HCT116 (cell line): ENCODE measurements around the gene ERC2. TPM values are rescaled to one million over a fixed set of nuclear protein-coding genes. Genes with fewer than 3 reads are reported as not detected.

Source experiments
- ATAC-seq: fragments of 200-7000 bp; cut with Tn5 transposase; 2 replicates; pipeline ENCODE4 v1.9.1; 2020; ENCODE audit warnings: mild to moderate bottlenecking, moderate library complexity
- BruUV-seq: library from RNA; stranded (reverse); fragments of 400-500 nt; replicated peaks from 2 replicates; lab custom pipeline; 2021; lab: Mats Ljungman, UMichigan
- CTCF ChIA-PET: fragments of 300-600 bp; sonication (Branson Sonifier 250); formaldehyde crosslinking; loops from one replicate; lab custom pipeline; 2021; ENCODE audit warnings: antibody characterized with exemption; lab: Charles Lee
- POLR2A ChIA-PET: fragments of 300-600, 350-600 bp; sonication (Branson Sonifier 250); formaldehyde crosslinking; loops from one replicate; lab custom pipeline; 2021; ENCODE audit warnings: antibody characterized with exemption; lab: Charles Lee
- RAD21 ChIA-PET, 2 experiments: fragments of 300-600 bp; sonication (Branson Sonifier 250); formaldehyde crosslinking; loops; one replicate each; lab custom pipeline; 2023; ENCODE audit warnings: low total read pairs in 2 of 2; ENCODE audit not compliant: uncharacterized antibody in 2 of 2, unreplicated experiment in 2 of 2, low non-redundant PET in 1 of 2; lab: Charles Lee
- DNase-seq: peaks from one replicate; pipeline ENCODE4 v3.0.0-alpha.2; 2010; ENCODE audit warnings: low read depth, low spot score
- H2AFZ ChIP-seq: fragments of 200-600 bp; shearing (Covaris generic), sonication (generic); 2 replicates; pipeline ENCODE4 v1.6.1; 2017; ENCODE audit warnings: low read depth, mixed run types, mixed read lengths, antibody characterized with exemption, low read length; ENCODE audit not compliant: poor library complexity, severe bottlenecking
- H3K27ac ChIP-seq: 2 replicates; pipeline ENCODE4 v1.5.1; 2012; ENCODE audit warnings: low read depth, low read length
- H3K27me3 ChIP-seq: fragments of 200-600 bp; sonication (generic); 2 replicates; pipeline ENCODE4 v1.6.1; 2016; ENCODE audit warnings: mixed run types, low read length, mixed read lengths; ENCODE audit not compliant: insufficient read depth
- H3K36me3 ChIP-seq, 2 experiments: fragments of 200-500 bp in 1 of 2; fragments of 200-600 bp in 1 of 2; sonication (Bioruptor generic) in 1 of 2; sonication (generic) in 1 of 2; 2 replicates each; pipeline versions ENCODE4 v1.5.1 to v1.6.1; 2014 to 2016; ENCODE audit warnings: low read length in 2 of 2, inconsistent platforms in 1 of 2, mixed read lengths in 1 of 2, mixed run types in 1 of 2; ENCODE audit not compliant: insufficient read depth in 2 of 2, control insufficient read depth in 1 of 2
- H3K4me1 ChIP-seq, 2 experiments: fragments of 200-600 bp in 1 of 2; sonication (generic) in 1 of 2; 2 replicates each; pipeline versions ENCODE4 v1.5.1 to v1.6.1; 2012 to 2017; ENCODE audit warnings: low read length in 2 of 2, inconsistent platforms in 1 of 2, mild to moderate bottlenecking in 1 of 2, mixed read lengths in 1 of 2, mixed run types in 1 of 2, moderate library complexity in 1 of 2; ENCODE audit not compliant: insufficient read depth in 2 of 2, control insufficient read depth in 1 of 2
- H3K4me2 ChIP-seq: fragments of 200-600 bp; sonication (generic); 2 replicates; pipeline ENCODE4 v1.6.1; 2017; ENCODE audit warnings: mixed run types, low read length, mixed read lengths
- H3K4me3 ChIP-seq, 2 experiments: fragments of 200-600 bp in 1 of 2; sonication (generic) in 1 of 2; replicated peaks in 1 of 2; 2 replicates each; pipeline ENCODE4 v1.5.1; 2011 to 2016; ENCODE audit warnings: low read length in 2 of 2, control low read depth in 1 of 2, low read depth in 1 of 2, mild to moderate bottlenecking in 1 of 2, mixed read lengths in 1 of 2, mixed run types in 1 of 2
- H3K79me2 ChIP-seq: fragments of 200-600 bp; sonication (generic); 2 replicates; pipeline ENCODE4 v1.6.1; 2017; ENCODE audit warnings: mild to moderate bottlenecking, mixed run types, low read length, moderate library complexity, mixed read lengths; ENCODE audit not compliant: insufficient read depth
- H3K9ac ChIP-seq: fragments of 200-600 bp; sonication (generic); 2 replicates; pipeline ENCODE4 v1.6.1; 2016; ENCODE audit warnings: low read length, mixed read lengths
- H3K9me2 ChIP-seq: fragments of 200-600 bp; sonication (generic), shearing (Covaris generic); 2 replicates; pipeline ENCODE4 v1.6.1; 2017; ENCODE audit warnings: mixed run types, mild to moderate bottlenecking, moderate library complexity; ENCODE audit not compliant: insufficient read depth
- H3K9me3 ChIP-seq, 2 experiments: fragments of 200-500 bp in 1 of 2; fragments of 200-600 bp in 1 of 2; sonication (Bioruptor generic) in 1 of 2; sonication (generic) in 1 of 2; 2 replicates each; pipeline ENCODE4 v1.6.1; 2014 to 2017; ENCODE audit warnings: low read length in 2 of 2, mixed read lengths in 2 of 2, inconsistent platforms in 1 of 2, low read depth in 1 of 2, mild to moderate bottlenecking in 1 of 2, mixed run types in 1 of 2, moderate library complexity in 1 of 2; ENCODE audit not compliant: control insufficient read depth in 1 of 2, insufficient read depth in 1 of 2
- H4K20me1 ChIP-seq: fragments of 200-600 bp; sonication (generic), shearing (Covaris generic); 2 replicates; pipeline ENCODE4 v1.6.1; 2017; ENCODE audit warnings: mixed run types, mild to moderate bottlenecking, moderate library complexity; ENCODE audit not compliant: insufficient read depth
- CEBPB ChIP-seq: IDR thresholded peaks from 2 replicates; pipeline ENCODE4 v1.6.1; 2012; ENCODE audit warnings: low read depth
- MAX ChIP-seq: IDR thresholded peaks from 2 replicates; pipeline ENCODE4 v1.6.1; 2012
- POLR2A ChIP-seq: IDR thresholded peaks from 2 replicates; pipeline ENCODE4 v1.7.0; 2011; ENCODE audit warnings: borderline replicate concordance; ENCODE audit not compliant: insufficient read depth, insufficient read length; ENCODE audit errors: extremely low read depth
- ZNF274 ChIP-seq: fragments of 200-500 bp; sonication (Bioruptor generic); IDR thresholded peaks from 2 replicates; pipeline ENCODE4 v1.6.1; 2014; ENCODE audit warnings: mild to moderate bottlenecking, low read depth, low read length, inconsistent platforms
- intact Hi-C: fragments of 100-400 bp; cut with micrococcal nuclease; formaldehyde crosslinking; loops from 2 replicates; pipeline ENCODE4 v1.10.0; 2022
- total RNA-seq: library from RNA; stranded (reverse); gene quantifications from one replicate; pipeline ENCODE4 v1.2.1, GENCODE V29; 2021; ENCODE audit not compliant: unreplicated experiment
- TF ChIP-seq, protein P1 (sequence below): IDR thresholded peaks from 2 replicates; pipeline ENCODE4 v1.6.1; 2012; ENCODE audit warnings: low read depth

Gene ERC2
- total RNA-seq, 1 experiment from 2014 or later = not detected

- no TSS peak for BruUV-seq
- H4K20me1 ChIP-seq = no peaks in the 10 kb centered on the region
- TF ChIP-seq MAX (no peak), CEBPB (no peak), ZNF274 (no peak)
- no peaks in the 10 kb centered on the region for H3K36me3 ChIP-seq
- no peak for ATAC-seq
- H3K4me3 ChIP-seq = no peak overlapping the region
- no peaks in the 10 kb centered on the region for H3K9me2 ChIP-seq
- intact Hi-C loops = no loop called here
- no peaks in the 10 kb centered on the region for H3K27me3 ChIP-seq
- ChIA-PET RAD21 (no interaction called here), POLR2A (no interaction called here), CTCF (no interaction called here)
- H2AFZ ChIP-seq = no peak overlapping the region
- DNase-seq = no peak
- no peak overlapping the region for H3K4me2 ChIP-seq
- no peak overlapping the region for H3K9ac ChIP-seq
- H3K9me3 ChIP-seq = peaks cover 0 to 5% of the 10 kb centered on the region in 2 experiments; a peak in 1 of 4 replicates
- H3K4me1 ChIP-seq = no peaks in the 10 kb centered on the region
- no peaks in the 10 kb centered on the region for H3K79me2 ChIP-seq
- no peak overlapping the region for H3K27ac ChIP-seq
Measured at GRCh38 chr3:55797775-55798174, 670.5 kb downstream of the ERC2 start.

GRCh38 chr3:55797084-55797483, 671.2 kb downstream of the ERC2 start:
- RAD21 ChIA-PET = no interaction called here
- POLR2A ChIA-PET = no interaction called here
- no peak for TF ChIP-seq POLR2A
- TF ChIP-seq, protein P1, sequence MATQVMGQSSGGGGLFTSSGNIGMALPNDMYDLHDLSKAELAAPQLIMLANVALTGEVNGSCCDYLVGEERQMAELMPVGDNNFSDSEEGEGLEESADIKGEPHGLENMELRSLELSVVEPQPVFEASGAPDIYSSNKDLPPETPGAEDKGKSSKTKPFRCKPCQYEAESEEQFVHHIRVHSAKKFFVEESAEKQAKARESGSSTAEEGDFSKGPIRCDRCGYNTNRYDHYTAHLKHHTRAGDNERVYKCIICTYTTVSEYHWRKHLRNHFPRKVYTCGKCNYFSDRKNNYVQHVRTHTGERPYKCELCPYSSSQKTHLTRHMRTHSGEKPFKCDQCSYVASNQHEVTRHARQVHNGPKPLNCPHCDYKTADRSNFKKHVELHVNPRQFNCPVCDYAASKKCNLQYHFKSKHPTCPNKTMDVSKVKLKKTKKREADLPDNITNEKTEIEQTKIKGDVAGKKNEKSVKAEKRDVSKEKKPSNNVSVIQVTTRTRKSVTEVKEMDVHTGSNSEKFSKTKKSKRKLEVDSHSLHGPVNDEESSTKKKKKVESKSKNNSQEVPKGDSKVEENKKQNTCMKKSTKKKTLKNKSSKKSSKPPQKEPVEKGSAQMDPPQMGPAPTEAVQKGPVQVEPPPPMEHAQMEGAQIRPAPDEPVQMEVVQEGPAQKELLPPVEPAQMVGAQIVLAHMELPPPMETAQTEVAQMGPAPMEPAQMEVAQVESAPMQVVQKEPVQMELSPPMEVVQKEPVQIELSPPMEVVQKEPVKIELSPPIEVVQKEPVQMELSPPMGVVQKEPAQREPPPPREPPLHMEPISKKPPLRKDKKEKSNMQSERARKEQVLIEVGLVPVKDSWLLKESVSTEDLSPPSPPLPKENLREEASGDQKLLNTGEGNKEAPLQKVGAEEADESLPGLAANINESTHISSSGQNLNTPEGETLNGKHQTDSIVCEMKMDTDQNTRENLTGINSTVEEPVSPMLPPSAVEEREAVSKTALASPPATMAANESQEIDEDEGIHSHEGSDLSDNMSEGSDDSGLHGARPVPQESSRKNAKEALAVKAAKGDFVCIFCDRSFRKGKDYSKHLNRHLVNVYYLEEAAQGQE = no peak
- Histone ChIP-seq H3K4me1 (no peaks in the 10 kb centered on the region), H3K79me2 (no peaks in the 10 kb centered on the region), H3K4me2 (no peak overlapping the region), H4K20me1 (no peaks in the 10 kb centered on the region), H3K36me3 (no peaks in the 10 kb centered on the region), H3K4me3 (no peak overlapping the region), H2AFZ (no peak overlapping the region), H3K9me2 (no peaks in the 10 kb centered on the region), H3K9me3 (peaks cover 0 to 5% of the 10 kb centered on the region in 2 experiments; a peak in 1 of 4 replicates), H3K27me3 (no peaks in the 10 kb centered on the region), H3K27ac (no peak overlapping the region), H3K9ac (no peak overlapping the region)
- ATAC-seq (no peak), DNase-seq (no peak)
- no TSS peak for BruUV-seq
- intact Hi-C loops = no loop called here
- CTCF ChIA-PET = no interaction called here
